ENCODE measurements around the gene ERCC3. TPM values are rescaled to one million over a fixed set of nuclear protein-coding genes. Genes with fewer than 3 reads are reported as not detected.

The ERCC3 gene
- total and polyA plus RNA-seq, 2 of the 13 experiments (the other 11 are each of a cell fraction or from before 2014, with no cell fraction given), result 49.7 to 64.6 TPM

GRCh38 chr2:127293748-127294562 is at the start of gene ERCC3 (continued):
- TF ChIP-seq ZFP82 (CRISPR knock-in tag; IDR thresholded peaks at IDR 0.05; ENCODE audit: borderline replicate concordance) (0 out of 2 replicates have a peak, but pooled peaks have one; percentile 84), EP300 (IDR thresholded peaks at IDR 0.05; ENCODE audit: low read depth in 2 of 2, low read length in 2 of 2) (no peak), EP300 (CRISPR knock-in tag; IDR thresholded peaks at IDR 0.05; ENCODE audit: borderline replicate concordance) (peak; percentile 36; the same call in 1 of the 2 replicates), ARID5B (CRISPR knock-in tag; IDR thresholded peaks at IDR 0.05) (peak; percentile 79), MEIS2 (CRISPR knock-in tag; IDR thresholded peaks at IDR 0.05) (peak; percentile 41; the same call in 1 of the 2 replicates), RFX5 (IDR thresholded peaks at IDR 0.05; ENCODE audit: low read depth, low read length) (no peak), ZNF101 (CRISPR knock-in tag; IDR thresholded peaks at IDR 0.05; ENCODE audit: borderline replicate concordance, low read depth) (0 out of 2 replicates have a peak, but pooled peaks have one; percentile 90), ERF (CRISPR knock-in tag; IDR thresholded peaks at IDR 0.05) (peak; percentile 95), NR1H2 (CRISPR knock-in tag; IDR thresholded peaks at IDR 0.05; ENCODE audit: borderline replicate concordance, low read depth) (peak; percentile 80; the same call in 1 of the 2 replicates), TRIM24 (CRISPR knock-in tag; IDR thresholded peaks at IDR 0.05) (no peak), RXRB (CRISPR knock-in tag; IDR thresholded peaks at IDR 0.05; ENCODE audit: borderline replicate concordance) (peak; percentile 68), HNRNPH1 (optimal IDR thresholded peaks at IDR 0.05; ENCODE audit: low read depth, low read length) (no peak), HDAC6 (IDR thresholded peaks at IDR 0.05; ENCODE audit: low read depth, low read length) (no peak)
- TF ChIP-seq, protein P1, sequence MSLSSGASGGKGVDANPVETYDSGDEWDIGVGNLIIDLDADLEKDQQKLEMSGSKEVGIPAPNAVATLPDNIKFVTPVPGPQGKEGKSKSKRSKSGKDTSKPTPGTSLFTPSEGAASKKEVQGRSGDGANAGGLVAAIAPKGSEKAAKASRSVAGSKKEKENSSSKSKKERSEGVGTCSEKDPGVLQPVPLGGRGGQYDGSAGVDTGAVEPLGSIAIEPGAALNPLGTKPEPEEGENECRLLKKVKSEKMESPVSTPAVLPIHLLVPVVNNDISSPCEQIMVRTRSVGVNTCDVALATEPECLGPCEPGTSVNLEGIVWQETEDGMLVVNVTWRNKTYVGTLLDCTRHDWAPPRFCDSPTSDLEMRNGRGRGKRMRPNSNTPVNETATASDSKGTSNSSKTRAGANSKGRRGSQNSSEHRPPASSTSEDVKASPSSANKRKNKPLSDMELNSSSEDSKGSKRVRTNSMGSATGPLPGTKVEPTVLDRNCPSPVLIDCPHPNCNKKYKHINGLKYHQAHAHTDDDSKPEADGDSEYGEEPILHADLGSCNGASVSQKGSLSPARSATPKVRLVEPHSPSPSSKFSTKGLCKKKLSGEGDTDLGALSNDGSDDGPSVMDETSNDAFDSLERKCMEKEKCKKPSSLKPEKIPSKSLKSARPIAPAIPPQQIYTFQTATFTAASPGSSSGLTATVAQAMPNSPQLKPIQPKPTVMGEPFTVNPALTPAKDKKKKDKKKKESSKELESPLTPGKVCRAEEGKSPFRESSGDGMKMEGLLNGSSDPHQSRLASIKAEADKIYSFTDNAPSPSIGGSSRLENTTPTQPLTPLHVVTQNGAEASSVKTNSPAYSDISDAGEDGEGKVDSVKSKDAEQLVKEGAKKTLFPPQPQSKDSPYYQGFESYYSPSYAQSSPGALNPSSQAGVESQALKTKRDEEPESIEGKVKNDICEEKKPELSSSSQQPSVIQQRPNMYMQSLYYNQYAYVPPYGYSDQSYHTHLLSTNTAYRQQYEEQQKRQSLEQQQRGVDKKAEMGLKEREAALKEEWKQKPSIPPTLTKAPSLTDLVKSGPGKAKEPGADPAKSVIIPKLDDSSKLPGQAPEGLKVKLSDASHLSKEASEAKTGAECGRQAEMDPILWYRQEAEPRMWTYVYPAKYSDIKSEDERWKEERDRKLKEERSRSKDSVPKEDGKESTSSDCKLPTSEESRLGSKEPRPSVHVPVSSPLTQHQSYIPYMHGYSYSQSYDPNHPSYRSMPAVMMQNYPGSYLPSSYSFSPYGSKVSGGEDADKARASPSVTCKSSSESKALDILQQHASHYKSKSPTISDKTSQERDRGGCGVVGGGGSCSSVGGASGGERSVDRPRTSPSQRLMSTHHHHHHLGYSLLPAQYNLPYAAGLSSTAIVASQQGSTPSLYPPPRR (CRISPR knock-in tag; IDR thresholded peaks at IDR 0.05; ENCODE audit: borderline replicate concordance), result peak; percentile 57; the same call in 1 of the 2 replicates
- TF ChIP-seq, protein P2, sequence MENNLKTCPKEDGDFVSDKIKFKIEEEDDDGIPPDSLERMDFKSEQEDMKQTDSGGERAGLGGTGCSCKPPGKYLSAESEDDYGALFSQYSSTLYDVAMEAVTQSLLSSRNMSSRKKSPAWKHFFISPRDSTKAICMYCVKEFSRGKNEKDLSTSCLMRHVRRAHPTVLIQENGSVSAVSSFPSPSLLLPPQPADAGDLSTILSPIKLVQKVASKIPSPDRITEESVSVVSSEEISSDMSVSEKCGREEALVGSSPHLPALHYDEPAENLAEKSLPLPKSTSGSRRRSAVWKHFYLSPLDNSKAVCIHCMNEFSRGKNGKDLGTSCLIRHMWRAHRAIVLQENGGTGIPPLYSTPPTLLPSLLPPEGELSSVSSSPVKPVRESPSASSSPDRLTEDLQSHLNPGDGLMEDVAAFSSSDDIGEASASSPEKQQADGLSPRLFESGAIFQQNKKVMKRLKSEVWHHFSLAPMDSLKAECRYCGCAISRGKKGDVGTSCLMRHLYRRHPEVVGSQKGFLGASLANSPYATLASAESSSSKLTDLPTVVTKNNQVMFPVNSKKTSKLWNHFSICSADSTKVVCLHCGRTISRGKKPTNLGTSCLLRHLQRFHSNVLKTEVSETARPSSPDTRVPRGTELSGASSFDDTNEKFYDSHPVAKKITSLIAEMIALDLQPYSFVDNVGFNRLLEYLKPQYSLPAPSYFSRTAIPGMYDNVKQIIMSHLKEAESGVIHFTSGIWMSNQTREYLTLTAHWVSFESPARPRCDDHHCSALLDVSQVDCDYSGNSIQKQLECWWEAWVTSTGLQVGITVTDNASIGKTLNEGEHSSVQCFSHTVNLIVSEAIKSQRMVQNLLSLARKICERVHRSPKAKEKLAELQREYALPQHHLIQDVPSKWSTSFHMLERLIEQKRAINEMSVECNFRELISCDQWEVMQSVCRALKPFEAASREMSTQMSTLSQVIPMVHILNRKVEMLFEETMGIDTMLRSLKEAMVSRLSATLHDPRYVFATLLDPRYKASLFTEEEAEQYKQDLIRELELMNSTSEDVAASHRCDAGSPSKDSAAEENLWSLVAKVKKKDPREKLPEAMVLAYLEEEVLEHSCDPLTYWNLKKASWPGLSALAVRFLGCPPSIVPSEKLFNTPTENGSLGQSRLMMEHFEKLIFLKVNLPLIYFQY (CRISPR knock-in tag; IDR thresholded peaks at IDR 0.05; ENCODE audit: borderline replicate concordance), result peak; percentile 77
